Endothelial cell of umbilical vein (primary cell): ENCODE measurements around the gene GALNT11. TPM values are rescaled to one million over a fixed set of nuclear protein-coding genes. Genes with fewer than 3 reads are reported as not detected.

Experiments
- BruUV-seq: library from RNA; stranded (reverse); fragments of 400-500 nt; replicated peaks from 2 replicates; lab custom pipeline; 2021; lab: Mats Ljungman, UMichigan
- CTCF ChIA-PET: fragments of 300-600, 350-600 bp; sonication (Branson Sonifier 250); formaldehyde crosslinking; loops from one replicate; lab custom pipeline; 2021; ENCODE audit warnings: antibody characterized with exemption, inconsistent platforms; lab: Charles Lee
- POLR2A ChIA-PET: fragments of 300-600, 350-600 bp; sonication (Branson Sonifier 250); formaldehyde crosslinking; loops from one replicate; lab custom pipeline; 2021; ENCODE audit warnings: antibody characterized with exemption, inconsistent platforms; lab: Charles Lee
- DNase-seq: peaks from one replicate; pipeline ENCODE4 v3.0.0-alpha.2; 2011; ENCODE audit warnings: low read depth, low spot score
- FAIRE-seq: peaks from 2 replicates; lab custom pipeline; 2011; peaks lifted over from hg19 to GRCh38; lab: Jason Lieb, UNC
- H2AFZ ChIP-seq: 2 replicates; pipeline ENCODE4 v1.6.0; 2012; ENCODE audit warnings: low read depth, low read length, control low read depth, inconsistent platforms
- H3K27ac ChIP-seq: 2 replicates; pipeline ENCODE4 v1.5.1; 2011; ENCODE audit warnings: low read depth, mild to moderate bottlenecking, control low read depth, low read length, moderate library complexity; ENCODE audit not compliant: insufficient read depth
- H3K27me3 ChIP-seq, 2 experiments: 2 replicates each; pipeline versions ENCODE4 v1.6.0 to v1.6.1; 2011; ENCODE audit warnings: low read length in 2 of 2, mixed read lengths in 1 of 2; ENCODE audit not compliant: control insufficient read depth in 2 of 2, insufficient read depth in 2 of 2
- H3K36me3 ChIP-seq, 2 experiments: 2 replicates in 1 of 2; 3 replicates in 1 of 2; pipeline ENCODE4 v1.5.1; 2011; ENCODE audit warnings: low read length in 2 of 2, mild to moderate bottlenecking in 1 of 2, moderate library complexity in 1 of 2; ENCODE audit not compliant: control insufficient read depth in 2 of 2, insufficient read depth in 2 of 2; ENCODE audit errors: extremely low read depth in 1 of 2
- H3K4me1 ChIP-seq: 3 replicates; pipeline ENCODE4 v1.5.1; 2011; ENCODE audit warnings: mild to moderate bottlenecking, low read length; ENCODE audit not compliant: control insufficient read depth, insufficient read depth; ENCODE audit errors: extremely low read depth
- H3K4me2 ChIP-seq: 2 replicates; pipeline ENCODE4 v1.6.1; 2011; ENCODE audit warnings: low read length, control low read depth, mixed read lengths; ENCODE audit not compliant: insufficient read depth
- H3K4me3 ChIP-seq, 3 experiments: fragments of 200-600 bp in 1 of 3; sonication (generic), shearing (Covaris generic) in 1 of 3; replicated peaks in 1 of 3; 2 replicates each; pipeline ENCODE4 v1.5.1; 2011 to 2016; ENCODE audit warnings: control low read depth in 3 of 3, low read length in 3 of 3, mild to moderate bottlenecking in 2 of 3, inconsistent platforms in 1 of 3, low read depth in 1 of 3, moderate library complexity in 1 of 3; ENCODE audit not compliant: insufficient read depth in 1 of 3
- H3K79me2 ChIP-seq: 2 replicates; pipeline ENCODE4 v1.6.0; 2012; ENCODE audit warnings: low read length, inconsistent platforms; ENCODE audit not compliant: control insufficient read depth, insufficient read depth
- H3K9ac ChIP-seq: replicated peaks from 2 replicates; pipeline ENCODE3; 2011; ENCODE audit warnings: low read length, control low read depth; ENCODE audit not compliant: insufficient read depth; ENCODE audit errors: extremely low read depth
- H3K9me1 ChIP-seq: replicated peaks from 3 replicates; pipeline ENCODE4 v1.6.0; 2011; ENCODE audit warnings: mild to moderate bottlenecking, low read length; ENCODE audit not compliant: control insufficient read depth, insufficient read depth; ENCODE audit errors: extremely low read depth
- H3K9me3 ChIP-seq: replicated peaks from 2 replicates; pipeline ENCODE4 v1.5.1; 2012; ENCODE audit warnings: low read length, inconsistent platforms; ENCODE audit not compliant: control insufficient read depth, insufficient read depth
- H4K20me1 ChIP-seq: replicated peaks from 2 replicates; pipeline ENCODE3; 2011; ENCODE audit warnings: mild to moderate bottlenecking, low read length; ENCODE audit not compliant: control insufficient read depth, insufficient read depth; ENCODE audit errors: extremely low read depth
- EZH2 ChIP-seq: IDR thresholded peaks from 2 replicates; pipeline ENCODE4 v1.6.1; 2012; ENCODE audit warnings: borderline replicate concordance, low read depth, mild to moderate bottlenecking, moderate library complexity, low read length, inconsistent platforms; ENCODE audit not compliant: severe bottlenecking
- FOS ChIP-seq: IDR thresholded peaks from 2 replicates; pipeline ENCODE4 v1.6.1; 2011; ENCODE audit warnings: mild to moderate bottlenecking, low read length, moderate library complexity, borderline replicate concordance; ENCODE audit not compliant: insufficient read depth
- GATA2 ChIP-seq: IDR thresholded peaks from 2 replicates; pipeline ENCODE4 v1.7.0; 2011; ENCODE audit warnings: low read depth, mild to moderate bottlenecking, moderate library complexity, mixed read lengths, low read length; ENCODE audit not compliant: insufficient read length, insufficient read depth
- JUN ChIP-seq: IDR thresholded peaks from 2 replicates; pipeline ENCODE4 v1.6.1; 2011; ENCODE audit warnings: borderline replicate concordance, low read depth; ENCODE audit not compliant: insufficient read length, insufficient read depth
- MYC ChIP-seq: IDR thresholded peaks from one replicate; pipeline ENCODE4 v1.6.1; 2011; ENCODE audit warnings: mild to moderate bottlenecking, low read depth, low read length
- POLR2A ChIP-seq: IDR thresholded peaks from 2 replicates; pipeline ENCODE4 v1.6.1; 2012; ENCODE audit warnings: low read depth, mild to moderate bottlenecking, control low read depth, low read length
- POLR2AphosphoS5 ChIP-seq: IDR thresholded peaks from 2 replicates; pipeline ENCODE4 v1.6.1; 2012; ENCODE audit warnings: low read depth, mild to moderate bottlenecking, control low read depth, low read length, moderate library complexity; ENCODE audit not compliant: insufficient read depth
- dilution Hi-C: fragments of 300-500 bp; cut with MboI; formaldehyde crosslinking; loops from one replicate; pipeline ENCODE4 v1.15.0; 2019; ENCODE audit warnings: low sequenced_read_pairs; ENCODE audit not compliant: extremely low pct_ligation_motif_present
- intact Hi-C: fragments of 100-400 bp; cut with micrococcal nuclease; formaldehyde crosslinking; loops from one replicate; pipeline ENCODE4 v1.10.0; 2022
- polyA plus RNA-seq, 4 experiments: library from polyadenylated mRNA; depleted of rRNA in 3 of 4; stranded (reverse) in 3 of 4; unstranded in 1 of 4; fragments of >200 nt; gene quantifications; 2 replicates each; pipeline versions ENCODE4 v1.2.1 to v1.2.3, GENCODE V29; 2011 to 2012; ENCODE audit warnings: missing spikeins in 1 of 4
- total RNA-seq: library from RNA; stranded (reverse); gene quantifications from 2 replicates; pipeline ENCODE4 v1.2.3, GENCODE V29; 2021
- TF ChIP-seq, protein P1 (sequence below): IDR thresholded peaks from 2 replicates; pipeline ENCODE4 v1.6.1; 2011; ENCODE audit not compliant: insufficient read depth, insufficient read length
- TF ChIP-seq, protein P2 (sequence below), 2 donors: IDR thresholded peaks; 1 replicate in 1 of 2; 2 replicates in 1 of 2; pipeline ENCODE4 v1.5.1; 2011; ENCODE audit warnings: low read length in 2 of 2, mild to moderate bottlenecking in 2 of 2, moderate library complexity in 2 of 2, control low read depth in 1 of 2, inconsistent platforms in 1 of 2, low read depth in 1 of 2; ENCODE audit not compliant: insufficient read depth in 1 of 2; ENCODE audit errors: extremely low read depth in 1 of 2

The GALNT11 gene
- total and polyA plus RNA-seq, 2 donors (not counting 3 experiments of a cell fraction or from before 2014, with no cell fraction given) = 27.7 to 36.5 TPM

DNA sequence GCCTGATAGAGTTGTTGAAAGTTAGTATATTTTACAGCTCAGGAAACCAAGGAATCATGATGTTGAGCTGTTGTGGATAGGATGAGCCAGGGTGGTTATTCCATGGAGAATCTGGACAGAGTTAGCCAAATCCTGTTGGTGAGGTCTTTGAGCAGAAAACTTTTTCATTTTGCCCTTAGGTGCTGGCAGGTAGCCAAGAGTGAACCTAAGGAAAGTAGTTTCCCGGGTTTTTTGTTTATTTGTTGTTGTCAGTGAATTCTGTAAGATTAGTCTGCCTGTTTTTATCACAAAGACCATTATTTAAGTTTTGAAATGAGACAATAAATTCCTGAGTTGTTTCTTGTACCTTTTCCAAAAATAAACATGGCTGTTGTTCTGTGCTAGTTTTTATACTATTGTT, 61.0 kb downstream of the GALNT11 start:
- Histone ChIP-seq H3K36me3 (no peaks in the 10 kb centered on the region), H3K27me3 (no peaks in the 10 kb centered on the region), H3K79me2 (no peaks in the 10 kb centered on the region), H3K9ac (no peak overlapping the region), H3K4me2 (no peak overlapping the region), H3K9me3 (no peaks in the 10 kb centered on the region), H4K20me1 (no peaks in the 10 kb centered on the region), H2AFZ (no peak overlapping the region), H3K27ac (no peak overlapping the region), H3K9me1 (no peaks in the 10 kb centered on the region), H3K4me3 (no peak overlapping the region), H3K4me1 (no peaks in the 10 kb centered on the region)
- DNase-seq = no peak
- intact Hi-C loops (no loop called here), dilution Hi-C loops (no loop called here)
- no peak for FAIRE-seq
- BruUV-seq = no TSS peak
- CTCF ChIA-PET = no interaction called here
- POLR2A ChIA-PET = no interaction called here
- no peak for TF ChIP-seq MYC
- no peak for TF ChIP-seq POLR2AphosphoS5
- TF ChIP-seq POLR2A = no peak
- TF ChIP-seq, protein P1, sequence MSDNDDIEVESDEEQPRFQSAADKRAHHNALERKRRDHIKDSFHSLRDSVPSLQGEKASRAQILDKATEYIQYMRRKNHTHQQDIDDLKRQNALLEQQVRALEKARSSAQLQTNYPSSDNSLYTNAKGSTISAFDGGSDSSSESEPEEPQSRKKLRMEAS = no peak
- no peak for TF ChIP-seq FOS
- TF ChIP-seq EZH2 = no peak
- TF ChIP-seq, protein P2, sequence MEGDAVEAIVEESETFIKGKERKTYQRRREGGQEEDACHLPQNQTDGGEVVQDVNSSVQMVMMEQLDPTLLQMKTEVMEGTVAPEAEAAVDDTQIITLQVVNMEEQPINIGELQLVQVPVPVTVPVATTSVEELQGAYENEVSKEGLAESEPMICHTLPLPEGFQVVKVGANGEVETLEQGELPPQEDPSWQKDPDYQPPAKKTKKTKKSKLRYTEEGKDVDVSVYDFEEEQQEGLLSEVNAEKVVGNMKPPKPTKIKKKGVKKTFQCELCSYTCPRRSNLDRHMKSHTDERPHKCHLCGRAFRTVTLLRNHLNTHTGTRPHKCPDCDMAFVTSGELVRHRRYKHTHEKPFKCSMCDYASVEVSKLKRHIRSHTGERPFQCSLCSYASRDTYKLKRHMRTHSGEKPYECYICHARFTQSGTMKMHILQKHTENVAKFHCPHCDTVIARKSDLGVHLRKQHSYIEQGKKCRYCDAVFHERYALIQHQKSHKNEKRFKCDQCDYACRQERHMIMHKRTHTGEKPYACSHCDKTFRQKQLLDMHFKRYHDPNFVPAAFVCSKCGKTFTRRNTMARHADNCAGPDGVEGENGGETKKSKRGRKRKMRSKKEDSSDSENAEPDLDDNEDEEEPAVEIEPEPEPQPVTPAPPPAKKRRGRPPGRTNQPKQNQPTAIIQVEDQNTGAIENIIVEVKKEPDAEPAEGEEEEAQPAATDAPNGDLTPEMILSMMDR (IDR thresholded peaks at IDR 0.05; ENCODE audit: extremely low read depth in 1 of 2, insufficient read depth in 1 of 2, low read depth in 1 of 2, low read length in 2 of 2) = no peak
- no peak for TF ChIP-seq GATA2
- TF ChIP-seq JUN = no peak
